ENCODE data around the gene SMIM27.

DNA sequence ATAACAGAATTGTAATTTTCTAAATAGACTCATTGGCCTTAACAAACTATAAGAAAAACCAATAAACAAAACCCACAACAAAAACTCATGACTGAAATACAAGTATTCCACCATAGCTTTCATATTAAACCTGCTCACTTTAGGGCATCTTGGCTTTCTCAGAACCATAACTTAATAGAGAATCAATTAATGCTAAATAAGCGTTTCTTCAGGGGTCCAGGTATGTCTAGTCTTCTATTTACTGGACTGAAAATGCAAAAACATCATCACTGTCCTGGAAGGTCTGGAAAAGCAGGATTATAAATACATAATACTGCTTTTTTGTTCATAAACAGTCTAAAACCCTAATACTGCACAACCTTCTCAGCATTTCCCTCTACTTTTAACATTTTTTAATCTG lies 6.2 kb upstream of the SMIM27 start:
- TF ChIP-seq, protein P1, sequence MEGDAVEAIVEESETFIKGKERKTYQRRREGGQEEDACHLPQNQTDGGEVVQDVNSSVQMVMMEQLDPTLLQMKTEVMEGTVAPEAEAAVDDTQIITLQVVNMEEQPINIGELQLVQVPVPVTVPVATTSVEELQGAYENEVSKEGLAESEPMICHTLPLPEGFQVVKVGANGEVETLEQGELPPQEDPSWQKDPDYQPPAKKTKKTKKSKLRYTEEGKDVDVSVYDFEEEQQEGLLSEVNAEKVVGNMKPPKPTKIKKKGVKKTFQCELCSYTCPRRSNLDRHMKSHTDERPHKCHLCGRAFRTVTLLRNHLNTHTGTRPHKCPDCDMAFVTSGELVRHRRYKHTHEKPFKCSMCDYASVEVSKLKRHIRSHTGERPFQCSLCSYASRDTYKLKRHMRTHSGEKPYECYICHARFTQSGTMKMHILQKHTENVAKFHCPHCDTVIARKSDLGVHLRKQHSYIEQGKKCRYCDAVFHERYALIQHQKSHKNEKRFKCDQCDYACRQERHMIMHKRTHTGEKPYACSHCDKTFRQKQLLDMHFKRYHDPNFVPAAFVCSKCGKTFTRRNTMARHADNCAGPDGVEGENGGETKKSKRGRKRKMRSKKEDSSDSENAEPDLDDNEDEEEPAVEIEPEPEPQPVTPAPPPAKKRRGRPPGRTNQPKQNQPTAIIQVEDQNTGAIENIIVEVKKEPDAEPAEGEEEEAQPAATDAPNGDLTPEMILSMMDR (IDR thresholded peaks at IDR 0.05), result no peak
- no peak for TF ChIP-seq ZFX (IDR thresholded peaks at IDR 0.05; ENCODE audit: borderline replicate concordance)

Measured in 22Rv1 (cell line).